ENCODE data around the gene CAST.
A peak's percentile ranks its signal among the peaks of the same experiment; 100 is the strongest.

CAST gene

DNA sequence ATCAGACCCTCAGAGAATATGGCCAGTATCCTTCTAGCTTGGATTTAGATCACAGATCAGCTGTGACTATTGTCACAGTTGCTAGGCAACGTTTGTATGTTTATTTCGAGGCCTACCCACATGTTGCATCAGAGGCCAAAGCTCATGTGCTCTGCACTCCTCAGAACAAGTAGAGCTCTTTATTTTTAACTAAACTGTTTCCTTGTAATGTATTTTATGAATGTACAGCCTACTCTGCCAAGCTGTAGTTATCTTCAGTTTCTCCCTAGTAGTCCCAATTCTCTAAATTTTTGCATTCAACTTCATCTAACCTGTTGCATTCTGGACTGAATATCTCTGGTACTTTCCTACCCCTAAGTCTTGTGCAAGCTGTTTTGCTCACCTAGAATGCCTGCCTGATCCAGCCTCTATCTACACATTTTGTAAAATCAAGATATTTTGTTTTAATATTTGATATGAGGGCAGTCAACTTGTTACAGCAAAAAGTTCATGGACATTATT, 52.8 kb downstream of the CAST start:
- no peak for DNase-seq

DNA sequence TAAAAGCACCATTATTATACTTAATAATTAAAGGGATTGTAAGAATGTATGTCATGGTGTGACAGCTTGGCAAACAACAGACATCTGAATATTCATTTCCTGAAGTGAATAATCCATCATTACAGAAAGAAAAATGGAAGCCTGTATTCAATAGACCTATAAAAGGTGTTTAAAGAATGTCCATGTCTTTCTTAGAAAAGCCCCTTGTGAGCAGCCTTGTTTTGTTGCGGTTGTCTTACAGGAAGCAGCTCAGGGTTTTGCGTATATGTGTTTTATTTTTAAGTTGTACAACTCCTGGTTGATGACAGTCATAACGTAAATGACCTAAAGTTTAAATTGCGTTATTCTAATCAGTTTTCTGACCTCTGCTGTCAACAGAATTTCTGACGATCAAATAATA, 53.8 kb downstream of the CAST start:
- no peak for DNase-seq

DNA sequence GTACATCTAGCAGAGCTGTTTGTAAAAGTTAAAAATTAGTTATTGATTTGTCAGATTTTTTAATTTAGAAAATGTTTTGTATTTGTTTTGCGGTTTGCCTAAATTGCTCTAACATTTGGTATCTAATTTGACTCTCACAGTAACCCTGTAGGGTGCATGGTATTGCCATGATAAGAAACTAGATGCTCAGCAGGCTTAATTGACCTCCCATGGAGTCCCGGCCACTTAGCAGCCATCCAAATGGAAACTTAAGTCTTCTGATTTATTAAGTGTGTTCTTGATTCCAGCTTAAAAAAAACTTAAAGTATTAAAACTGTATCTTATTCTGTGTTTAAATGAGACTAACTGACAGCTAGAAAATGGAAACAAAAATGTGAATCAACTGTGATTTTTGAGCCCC, 54.5 kb downstream of the CAST start:
- DNase-seq = no peak

DNA sequence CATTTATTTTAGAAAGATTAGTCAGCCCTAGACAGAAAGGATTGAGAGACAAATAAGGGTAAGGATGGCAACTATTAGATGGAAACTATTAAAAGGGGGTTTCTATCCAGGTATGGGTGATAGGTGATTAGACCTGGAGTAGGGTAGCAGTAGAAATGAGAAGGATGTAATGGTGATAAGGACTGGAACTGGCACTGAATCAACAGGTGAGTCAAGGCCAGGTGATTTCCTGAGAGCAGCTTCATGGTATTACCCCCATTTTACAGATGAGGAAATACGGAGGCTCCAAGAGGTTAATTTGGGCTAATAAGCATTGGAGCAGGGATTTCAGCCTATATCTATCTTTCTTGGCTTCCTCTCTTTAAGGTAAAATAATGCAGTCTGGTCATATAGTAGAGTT, 55.7 kb downstream of the CAST start:
- no peak for DNase-seq

DNA sequence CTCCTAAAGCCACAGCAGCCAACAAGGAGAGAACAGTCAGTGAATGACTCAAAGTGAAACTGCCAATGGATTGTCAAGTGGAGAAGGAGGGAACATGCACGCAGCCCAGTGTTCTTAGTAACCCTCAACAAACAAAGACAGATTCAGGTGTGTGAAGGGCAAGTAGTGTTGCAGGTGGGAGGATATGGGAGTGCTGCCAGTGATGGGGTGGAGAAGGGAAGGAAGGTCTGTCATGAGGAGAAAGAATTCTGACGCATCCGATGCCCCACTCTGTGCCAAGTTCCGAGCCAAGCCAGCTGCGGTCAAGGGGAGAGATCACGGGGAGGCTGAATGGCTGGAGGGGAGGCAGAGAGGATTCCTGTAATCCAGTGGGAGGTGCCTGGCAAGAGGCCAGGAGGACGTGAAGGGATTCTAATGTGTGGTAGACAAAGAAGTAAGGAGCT, 56.5 kb downstream of the CAST start:
- no peak for DNase-seq

DNA sequence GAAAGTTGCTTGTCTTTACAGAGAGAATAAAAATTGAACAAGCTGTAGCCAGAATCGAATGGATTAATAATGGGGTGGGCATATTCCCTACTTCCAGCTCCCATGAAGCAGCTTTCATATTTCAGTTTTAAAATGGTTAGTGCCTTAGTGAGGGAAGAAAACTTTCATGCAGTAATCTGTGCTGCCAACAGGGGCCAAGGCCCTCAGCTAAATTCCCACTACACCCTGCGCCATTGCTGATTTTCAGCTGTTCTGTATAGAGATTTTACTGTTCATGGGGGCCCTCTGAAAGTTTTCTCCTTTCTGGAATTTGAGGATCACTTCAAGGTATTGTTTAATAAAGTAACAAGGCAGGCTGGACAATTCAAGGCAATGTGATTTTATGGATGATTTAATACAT, 58.2 kb downstream of the CAST start:
- DNase-seq = no peak

DNA sequence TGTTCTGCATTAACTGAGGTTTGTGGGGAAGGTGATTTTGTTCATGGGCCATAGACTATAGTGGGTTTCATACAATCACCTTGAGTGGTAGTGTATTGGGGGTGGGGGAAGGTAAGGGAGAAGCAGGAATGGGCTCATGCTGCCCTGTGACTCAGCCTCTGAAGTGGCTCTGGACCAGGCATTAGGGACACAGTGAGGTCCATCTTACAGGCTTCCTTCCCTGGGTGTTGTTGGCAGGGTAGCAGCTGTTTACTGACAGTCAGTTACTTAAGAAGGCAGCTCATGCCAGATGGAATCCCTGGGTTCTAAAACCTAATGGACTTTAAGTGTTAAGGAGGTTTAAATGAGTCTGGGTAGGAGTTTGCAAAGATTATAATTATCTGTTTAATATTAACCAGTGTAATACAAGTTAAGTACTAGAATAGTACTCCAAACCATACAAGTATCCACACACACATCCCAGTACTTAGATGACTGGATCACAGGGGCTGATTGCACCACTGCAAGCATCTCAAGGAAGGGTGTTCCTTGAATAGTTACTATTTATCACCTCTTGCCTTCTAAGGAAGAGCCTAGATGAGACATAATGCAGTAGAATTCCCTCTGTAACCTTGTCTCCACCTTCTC, 59.3 kb downstream of the CAST start:
- no peak for DNase-seq

DNA sequence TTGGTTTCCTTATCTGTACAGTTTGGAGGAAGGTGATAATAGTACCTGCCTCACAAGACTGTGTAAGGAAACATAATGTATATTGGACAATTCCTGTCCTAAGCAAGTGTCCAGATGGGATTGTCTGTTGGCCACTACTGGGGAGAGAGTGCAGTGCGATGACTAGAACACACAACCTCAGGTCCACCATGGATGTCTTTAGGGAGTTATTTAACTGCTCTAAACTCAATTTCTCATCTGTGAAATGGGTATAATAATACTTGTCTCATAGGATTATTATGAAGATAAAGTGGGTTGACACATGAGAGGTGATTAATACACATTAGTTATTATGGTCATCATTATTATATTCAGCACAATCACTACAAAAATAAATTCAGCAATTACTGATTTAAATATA, 63.1 kb downstream of the CAST start:
- DNase-seq = no peak

DNA sequence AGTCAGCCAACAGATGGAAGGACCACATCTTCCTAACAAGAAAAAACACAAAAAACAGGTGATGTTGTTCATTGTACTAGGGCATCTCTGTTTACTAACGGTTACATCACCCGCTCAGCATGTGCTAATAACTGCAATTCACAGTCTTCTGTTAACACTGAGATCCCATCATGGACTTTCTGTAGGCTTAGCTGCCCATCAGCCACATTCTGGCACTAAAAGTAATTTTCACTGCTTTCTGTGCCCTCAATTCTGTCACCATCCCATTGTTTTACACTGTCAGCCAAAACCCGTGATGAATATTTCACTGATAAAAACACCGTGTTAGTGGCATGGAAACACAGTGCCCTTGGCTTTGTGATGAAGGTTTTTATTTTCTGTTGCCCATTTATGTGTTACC, 64.6 kb downstream of the CAST start:
- no peak for DNase-seq

DNA sequence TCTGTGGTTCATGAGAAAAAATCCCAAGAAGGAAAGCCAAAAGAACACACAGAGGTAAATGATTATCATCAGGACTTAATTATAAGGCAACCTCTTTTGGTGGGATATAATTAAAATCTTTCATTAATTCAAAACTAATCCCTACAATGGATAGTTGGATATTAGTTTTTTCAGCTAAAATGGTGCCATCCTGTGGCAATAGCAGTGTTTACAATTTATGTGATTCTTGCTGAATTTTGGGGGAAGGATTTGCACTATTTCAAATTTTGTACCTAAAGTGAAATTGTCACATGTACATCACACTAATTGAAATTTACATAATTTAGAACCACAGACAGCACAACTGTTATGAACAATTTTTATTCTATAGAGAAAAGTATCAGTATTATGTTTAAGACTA, 67.0 kb downstream of the CAST start:
- no peak for DNase-seq

DNA sequence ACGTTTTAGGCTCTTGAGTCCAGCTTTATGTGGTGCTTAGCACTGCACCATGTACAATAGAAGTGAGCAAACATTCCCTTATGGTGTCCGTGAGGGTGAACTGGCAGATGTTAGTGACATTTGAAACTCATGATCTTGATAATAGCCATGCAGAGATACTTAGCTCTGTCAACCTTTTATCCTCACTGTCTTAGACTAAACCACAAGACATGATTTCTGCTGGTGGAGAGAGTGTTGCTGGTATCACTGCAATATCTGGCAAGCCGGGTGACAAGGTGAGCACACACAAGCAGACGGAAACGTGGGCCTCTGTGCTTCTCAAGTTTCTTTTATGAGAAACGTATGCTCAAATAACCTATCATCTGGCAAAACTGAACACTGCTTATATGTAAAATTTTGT, 68.4 kb downstream of the CAST start:
- DNase-seq = no peak

DNA sequence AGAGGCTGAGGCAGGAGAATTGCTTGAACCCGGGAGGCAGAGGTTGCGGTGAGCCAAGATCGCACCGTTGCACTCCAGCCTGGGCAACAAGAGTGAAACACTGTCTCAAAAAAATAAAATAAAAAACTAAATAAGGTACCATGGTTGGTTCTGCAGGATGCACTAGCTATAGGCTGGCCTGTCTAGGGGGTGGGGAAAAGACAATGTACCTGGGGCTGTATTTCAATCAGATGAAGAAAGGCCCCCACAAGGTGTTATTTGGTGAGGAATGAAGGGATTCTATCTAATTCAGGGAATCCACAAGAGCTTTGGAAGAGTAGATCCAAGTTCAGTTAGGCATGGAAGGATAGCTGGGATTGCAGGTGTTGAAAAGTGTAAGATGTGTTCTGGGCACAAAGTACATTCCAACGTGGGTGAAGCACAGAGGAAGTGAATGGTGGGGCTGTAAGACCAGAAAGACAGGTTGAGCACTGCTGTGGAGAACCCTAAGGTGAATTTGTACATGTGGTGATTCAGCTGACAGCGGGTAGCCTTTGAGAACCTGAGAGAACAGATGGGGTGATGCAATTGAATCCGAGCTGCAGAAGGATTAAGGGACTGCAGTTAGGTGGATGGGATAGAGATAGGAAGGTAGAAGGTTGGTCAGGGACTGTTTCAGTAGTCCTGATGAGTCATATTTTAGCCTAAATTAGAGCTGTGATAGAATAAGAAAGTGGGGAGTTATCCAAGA, 71.8 kb downstream of the CAST start:
- DNase-seq = no peak

DNA sequence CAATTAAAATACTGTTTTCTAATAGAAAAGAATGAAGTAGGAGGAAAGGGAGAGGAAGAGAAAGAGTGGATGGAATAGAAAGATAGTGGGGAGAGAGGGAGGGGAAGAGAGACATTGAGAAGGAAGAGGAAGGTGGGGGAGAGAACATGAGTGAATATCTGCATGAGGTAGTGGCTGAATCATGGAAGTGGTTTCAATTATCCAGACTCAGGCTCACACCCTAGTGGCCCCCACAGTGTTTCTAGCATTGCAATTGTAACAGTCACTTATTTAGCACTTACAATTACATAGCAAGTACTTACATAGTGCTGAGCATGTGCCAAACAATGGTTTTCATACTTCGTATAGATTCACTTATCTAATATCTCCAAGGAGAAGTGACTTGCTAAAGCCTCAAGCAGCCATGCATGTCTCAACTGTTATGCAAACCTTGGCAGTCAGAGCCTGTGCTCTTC, 72.7 kb downstream of the CAST start:
- no peak for DNase-seq

DNA sequence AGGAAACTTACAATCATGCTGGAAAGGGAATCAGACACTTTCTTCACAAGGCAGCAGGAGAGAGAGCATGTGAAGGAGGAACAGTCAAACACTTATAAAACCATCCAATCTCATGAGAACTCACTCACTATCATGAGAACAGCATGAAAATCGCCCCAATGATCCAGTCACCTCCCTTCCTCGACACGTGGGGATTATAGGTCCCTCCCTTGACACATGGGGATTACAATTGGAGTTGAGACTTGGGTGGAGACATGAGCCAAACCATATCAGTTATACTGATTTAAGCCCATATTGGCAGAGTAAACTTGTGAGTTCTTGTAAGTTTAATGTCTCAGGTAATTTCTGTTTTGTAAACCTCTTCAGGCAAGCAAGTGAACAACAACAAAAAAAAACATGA, 74.8 kb downstream of the CAST start:
- DNase-seq = no peak

DNA sequence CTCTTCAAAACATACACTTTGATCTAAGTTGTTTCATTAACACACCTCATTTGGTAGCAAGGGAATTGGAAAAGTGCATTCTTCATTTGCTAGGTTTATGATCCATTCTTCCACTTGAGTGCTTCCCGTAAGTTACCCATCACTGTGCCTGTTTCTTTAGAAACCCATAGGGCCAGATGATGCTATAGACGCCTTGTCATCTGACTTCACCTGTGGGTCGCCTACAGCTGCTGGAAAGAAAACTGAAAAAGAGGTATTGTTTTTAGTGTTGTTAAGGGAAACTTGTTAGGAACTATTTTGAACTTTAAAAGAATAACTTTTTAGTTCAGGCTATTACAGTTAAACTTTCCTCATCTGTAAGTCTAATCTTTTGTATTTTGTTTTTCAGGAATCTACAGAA, 78.9 kb downstream of the CAST start:
- DNase-seq = no peak

DNA sequence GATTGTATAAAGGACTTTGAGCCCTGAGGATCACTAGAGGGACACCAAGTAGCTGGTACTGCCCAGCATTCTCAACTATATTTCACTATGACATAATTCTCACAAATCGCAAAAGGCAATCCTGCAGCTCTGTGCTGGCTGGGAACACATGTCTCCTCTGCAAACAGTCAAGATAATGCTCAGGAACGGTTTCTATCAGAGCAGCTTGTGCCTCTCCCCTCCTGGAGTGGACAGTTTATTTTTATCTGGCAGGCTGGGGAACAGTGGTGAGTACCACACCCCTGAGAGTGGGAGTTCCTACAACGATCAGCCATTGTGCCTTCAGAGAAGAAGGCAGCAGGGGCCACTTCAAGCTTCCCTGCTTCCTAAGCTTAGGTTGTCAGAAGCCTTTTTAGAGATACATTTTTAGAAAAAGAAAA, 79.7 kb downstream of the CAST start:
- DNase-seq = no peak

DNA sequence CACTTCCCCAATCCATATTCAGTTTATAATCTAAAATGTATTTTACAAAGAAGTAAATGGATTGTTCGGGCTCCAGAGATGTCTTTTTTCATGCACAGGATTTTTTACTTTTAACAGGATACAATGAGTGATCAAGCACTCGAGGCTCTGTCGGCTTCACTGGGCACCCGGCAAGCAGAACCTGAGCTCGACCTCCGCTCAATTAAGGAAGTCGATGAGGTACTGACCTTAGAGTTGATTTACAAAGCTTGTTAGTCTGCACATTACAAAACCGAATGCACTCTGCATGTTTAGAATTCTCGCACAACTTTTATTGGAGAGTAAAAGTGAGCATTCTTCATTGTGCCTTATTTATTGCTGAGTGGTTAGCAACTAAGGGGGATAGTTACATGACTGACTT, 80.4 kb downstream of the CAST start:
- no peak for DNase-seq

DNA sequence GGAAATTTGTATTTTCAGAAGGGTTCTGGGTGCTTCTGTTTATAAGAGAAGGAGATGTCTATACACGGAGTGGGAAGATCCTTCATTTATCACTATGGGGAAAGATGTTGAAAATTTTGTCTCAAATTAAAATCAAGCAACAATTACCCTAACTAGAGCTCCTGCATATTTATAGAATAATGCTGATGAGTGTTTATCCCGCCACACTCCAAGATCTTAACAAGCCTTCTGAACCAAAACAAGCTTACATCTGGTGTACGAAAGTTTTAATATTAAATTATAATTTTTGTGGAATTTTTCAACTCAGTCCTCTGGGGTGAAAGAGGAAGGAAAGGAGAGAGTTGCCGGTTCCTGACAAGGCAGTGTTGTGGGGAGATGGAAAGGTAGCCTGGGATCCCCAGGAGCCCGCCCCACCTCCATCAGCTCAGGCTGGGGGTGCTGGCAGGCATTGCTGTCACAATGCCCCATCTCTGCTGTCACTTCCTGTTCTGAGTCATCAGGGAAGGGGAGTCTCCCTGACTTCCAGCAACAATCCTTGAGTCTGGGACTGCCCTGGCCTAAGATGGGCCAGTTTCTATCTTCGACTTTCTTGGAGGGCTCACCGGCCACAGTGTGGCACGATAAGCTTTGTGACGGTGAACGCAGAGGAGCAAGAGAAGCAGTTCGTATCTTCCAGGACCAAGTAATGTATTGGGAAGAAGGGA, 81.0 kb downstream of the CAST start:
- no peak for DNase-seq

DNA sequence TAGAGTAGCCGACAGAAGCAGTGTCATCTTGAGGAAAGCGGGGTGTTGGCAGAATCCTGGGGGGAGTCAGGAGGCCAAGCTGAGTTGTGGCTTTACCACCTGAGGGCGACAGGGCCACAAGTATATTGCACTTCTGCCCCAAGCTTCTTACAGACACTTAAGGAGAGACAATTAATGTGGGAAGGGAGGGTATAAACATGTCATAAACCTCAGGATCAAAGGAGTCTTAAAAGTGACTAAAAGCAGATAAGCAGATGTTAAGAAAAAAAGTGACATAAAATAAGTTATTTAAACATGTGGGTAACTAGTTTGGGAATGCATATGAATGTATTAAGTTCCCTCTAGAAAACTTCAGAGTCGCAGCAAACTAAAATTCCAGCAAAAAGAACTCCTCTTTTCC, 81.6 kb downstream of the CAST start:
- no peak for DNase-seq

DNA sequence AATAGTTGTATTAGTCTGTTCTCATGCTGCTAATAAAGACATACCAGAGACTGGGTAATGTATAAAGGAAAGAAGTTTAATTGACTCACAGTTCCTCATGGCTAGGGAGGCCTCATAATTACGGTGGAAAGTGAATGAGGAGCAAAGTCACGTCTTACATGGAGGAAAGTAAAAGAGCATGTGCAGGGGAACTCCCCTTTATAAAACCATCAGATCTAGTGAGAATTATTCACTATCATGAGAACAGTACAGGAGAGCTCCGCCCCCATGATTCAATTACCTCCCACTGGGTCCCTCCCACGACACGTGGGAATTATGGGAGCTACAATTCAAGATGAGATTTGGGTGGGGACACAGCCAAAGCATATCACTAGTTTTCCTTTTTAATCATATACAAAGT, 82.0 kb downstream of the CAST start:
- DNase-seq = peak; percentile 19

DNA sequence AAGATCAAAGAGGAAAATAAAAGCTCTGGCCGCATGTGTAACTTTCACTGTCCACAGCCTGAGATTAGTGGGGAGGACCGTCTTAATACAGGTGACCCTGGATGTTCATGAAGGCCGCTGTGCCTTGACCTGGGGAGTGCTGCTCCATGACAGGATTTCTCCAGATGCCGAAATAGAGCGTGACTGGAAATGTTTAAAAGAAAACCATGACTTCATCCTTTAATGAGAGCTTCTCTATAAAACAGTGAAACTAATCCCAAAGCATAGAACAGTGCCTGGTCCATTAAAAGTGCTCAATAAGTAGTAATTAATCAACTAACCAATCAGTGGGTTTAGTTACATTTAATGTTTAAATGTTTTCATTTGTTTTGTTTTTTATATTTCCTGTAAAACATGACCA, 82.8 kb downstream of the CAST start:
- no peak for DNase-seq

DNA sequence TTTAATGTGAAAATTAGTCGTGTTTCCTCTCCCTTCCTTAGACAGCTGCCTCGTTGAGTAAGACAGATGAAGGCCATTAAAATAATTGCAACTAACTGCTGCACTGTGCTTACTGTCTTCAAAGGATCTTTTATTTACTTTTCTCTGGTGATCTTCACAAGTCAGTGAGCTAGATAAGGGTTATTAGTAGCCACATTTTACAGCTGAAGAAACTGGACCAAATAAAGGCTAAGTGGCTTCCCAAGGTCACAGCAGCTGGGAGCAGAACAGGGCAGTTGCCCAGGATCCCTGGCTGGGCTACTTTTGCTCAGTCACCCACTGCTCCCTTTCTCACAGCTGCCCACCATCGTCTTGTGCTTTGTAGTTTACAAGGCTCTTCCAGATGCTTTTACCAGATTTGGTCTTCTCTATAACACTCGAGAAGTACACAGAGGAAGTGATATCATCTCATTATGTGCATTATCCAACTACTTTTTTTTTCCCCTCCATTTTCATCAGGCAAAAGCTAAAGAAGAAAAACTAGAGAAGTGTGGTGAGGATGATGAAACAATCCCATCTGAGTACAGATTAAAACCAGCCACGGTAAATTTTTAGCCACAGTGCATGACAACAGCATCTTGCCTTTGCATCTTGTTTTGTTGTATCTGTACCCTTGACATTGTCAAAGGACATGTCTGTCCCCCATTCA, 83.8 kb downstream of the CAST start:
- DNase-seq = no peak

DNA sequence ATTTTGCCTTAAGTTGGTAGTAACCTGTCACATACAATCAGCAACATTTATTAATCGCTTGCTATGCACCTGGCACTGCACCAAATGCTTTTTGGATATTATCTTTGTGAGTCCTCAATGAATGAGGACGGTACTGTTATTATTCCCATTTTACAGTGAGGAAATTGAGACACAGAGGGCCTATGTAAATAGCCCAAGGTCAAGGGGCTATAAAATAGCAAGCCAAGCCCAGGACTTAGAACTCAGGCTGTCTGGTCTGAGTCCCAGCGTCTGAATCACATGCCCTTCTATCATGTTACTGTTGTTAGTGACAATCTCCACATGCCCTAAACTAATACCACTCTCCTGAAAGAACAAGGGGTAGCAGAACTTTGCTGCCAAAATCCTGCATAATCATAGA, 85.5 kb downstream of the CAST start:
- no peak for DNase-seq

Data from stimulated activated CD4-positive, alpha-beta T cell treated with anti-CD3 and anti-CD28 coated beads, Interleukin-15, amount 100 ng/mL, for 24 hours (primary cell).